Muscle of back (tissue), 11 donors: ENCODE measurements around the gene NISCH. TPM values are rescaled to one million over a fixed set of nuclear protein-coding genes. Genes with fewer than 3 reads are reported as not detected.
"Not testable (repeated sequence)": the region's sequence is repeated elsewhere in the genome, so short reads cannot be mapped to it uniquely, and the experiment has no call there.

Source experiments
- DNase-seq, 3 donors: peaks; one replicate each; pipeline versions ENCODE4 v3.0.0 to v3.0.0-alpha.2; 2013
- polyA plus RNA-seq, 10 donors: library from polyadenylated mRNA; unstranded; fragments of 120-200 nt; gene quantifications; one replicate each; pipeline ENCODE4 v1.2.1, GENCODE V29; 2013; ENCODE audit not compliant: insufficient read length in 10 of 10

The NISCH gene
- polyA plus RNA-seq, 10 donors, result 54.2 to 96.6 (median 64.4) TPM

DNA sequence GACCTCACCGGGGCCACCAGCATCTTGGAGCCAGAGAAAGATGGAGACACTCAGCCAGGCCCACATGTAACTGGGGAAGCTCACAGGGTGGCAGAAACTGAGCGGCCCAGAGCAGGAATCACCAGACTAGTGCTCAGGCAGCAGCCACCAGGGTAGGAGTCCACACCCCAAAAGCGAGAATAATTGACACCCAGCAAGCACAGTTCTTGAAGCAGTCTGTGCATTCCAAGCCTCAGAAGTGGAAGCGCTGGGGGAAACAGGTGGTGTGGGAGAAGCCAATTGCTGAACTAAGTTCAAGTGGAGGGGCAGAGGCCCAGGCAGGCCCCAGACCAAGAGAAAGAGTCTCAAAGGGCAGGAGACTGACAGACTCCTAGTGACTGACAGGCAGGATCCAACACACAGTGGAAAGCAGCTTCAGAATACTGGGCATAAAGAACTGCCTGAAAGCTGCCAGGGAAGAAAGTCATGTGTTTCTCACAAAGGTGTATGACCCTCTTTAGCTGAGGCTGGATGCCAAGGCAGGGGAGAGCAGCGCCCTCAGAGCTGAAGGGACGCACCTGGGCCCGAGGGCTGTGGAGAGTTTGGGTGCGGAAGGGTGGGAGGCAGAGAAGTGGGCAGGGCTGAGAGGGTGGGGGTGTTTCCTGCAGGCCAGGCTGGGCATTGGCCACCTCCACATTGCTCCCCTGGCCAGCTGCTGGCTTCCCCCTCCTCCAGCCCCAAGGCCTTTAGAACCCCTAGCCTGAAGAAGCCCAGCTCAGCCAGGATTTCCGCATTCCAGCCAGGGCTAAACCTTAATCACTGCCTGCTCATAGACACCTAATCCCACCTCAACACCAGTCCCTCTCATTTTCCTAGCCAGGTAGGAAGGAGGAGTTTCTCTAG lies 70.5 kb downstream of the NISCH start:
- no peak for DNase-seq

DNA sequence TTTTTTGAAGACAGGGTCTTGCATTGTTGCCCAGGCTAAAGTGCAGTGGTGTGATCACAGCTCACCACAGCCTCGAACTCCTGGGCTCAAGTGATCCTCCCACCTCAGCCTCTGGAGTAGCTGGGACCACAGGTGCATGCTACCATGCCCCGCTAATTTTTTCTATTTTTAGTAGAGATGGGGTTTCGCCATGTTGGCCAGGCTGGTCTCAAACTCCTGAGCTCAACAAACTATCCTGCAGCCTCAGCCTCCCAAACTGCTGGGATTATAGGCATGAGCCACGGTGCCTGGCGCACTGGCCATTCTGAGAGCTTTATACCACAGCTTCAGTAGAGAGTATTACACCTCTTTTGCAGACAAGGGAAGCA lies 71.3 kb downstream of the NISCH start:
- not testable (repeated sequence) for DNase-seq

DNA sequence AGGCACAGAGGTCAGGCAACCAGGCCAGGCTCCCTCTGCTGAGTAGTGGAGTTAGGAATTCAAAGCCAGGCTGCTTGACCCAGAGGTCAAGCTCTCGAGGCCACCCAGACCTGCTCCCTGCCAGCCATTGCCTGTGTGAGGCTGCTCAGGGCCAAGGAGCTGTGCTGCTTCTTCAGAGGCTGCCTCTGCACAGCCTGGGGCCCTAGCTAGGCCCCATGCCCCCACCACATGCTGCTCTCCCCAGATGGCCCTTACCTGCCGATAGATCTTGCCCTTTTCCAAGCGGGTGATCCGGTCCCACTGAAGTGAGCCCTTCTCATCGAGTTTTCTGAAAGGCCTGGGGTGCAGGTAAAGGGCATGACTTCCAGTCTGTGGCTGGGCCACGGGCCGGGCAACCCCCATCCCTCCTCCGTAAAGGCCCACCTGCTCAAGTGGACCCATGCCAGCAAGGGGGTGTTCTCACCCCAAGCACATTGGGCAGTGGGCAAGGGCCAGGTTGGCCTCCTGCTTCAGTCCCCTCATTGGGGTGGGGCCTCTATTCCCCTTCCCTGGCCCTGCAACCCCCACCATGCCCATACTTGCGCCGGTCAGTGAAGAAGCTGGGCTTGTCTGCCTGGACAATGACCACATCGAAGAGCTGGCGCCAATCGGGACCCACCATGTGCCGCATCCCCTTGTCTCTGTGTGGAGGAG lies 71.8 kb downstream of the NISCH start:
- no peak for DNase-seq

DNA sequence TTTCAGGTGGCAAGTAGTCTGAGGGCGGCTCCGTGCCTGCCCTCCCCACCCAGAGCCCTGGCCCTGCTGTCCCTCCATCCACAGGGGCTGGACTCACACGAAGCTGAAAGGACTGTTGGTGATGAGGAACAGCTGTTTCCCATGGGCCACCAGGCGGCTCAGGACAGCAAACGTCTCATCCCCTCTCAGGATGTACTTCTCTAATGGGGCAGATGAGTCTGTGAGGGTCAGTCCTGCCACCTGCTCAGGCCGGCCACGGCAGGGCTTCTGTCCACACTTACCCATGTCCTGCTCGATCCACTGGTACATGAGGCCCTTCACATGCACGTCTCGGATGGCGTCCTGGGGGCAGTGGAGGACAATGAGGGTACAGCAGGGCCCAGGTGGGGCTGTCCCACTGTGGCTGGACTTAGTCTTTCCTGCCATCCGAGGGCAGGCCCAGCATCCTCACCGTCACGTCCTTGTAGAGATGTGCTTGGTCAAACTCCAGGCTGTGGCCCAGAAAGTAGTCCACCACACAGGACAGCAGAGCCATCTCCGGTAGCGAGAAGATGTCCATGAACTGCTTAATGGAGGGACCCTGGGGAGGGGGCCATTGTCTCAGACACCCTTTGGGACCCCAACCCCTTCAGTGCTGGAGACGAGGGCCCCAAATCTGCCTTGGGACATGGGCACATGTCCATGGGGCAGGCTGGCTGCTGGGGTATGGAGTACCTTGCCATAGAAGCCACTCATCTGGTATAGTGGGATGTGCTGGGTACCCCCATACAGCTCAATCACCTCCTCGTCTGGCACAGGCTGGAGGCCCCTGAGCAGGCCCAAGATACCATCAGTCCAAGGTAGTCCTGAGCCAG lies 72.6 kb downstream of the NISCH start:
- DNase-seq, result no peak

GRCh38 chr3:52528586-52529375 lies 73.4 kb downstream of the NISCH start:
- DNase-seq, result no peak

DNA sequence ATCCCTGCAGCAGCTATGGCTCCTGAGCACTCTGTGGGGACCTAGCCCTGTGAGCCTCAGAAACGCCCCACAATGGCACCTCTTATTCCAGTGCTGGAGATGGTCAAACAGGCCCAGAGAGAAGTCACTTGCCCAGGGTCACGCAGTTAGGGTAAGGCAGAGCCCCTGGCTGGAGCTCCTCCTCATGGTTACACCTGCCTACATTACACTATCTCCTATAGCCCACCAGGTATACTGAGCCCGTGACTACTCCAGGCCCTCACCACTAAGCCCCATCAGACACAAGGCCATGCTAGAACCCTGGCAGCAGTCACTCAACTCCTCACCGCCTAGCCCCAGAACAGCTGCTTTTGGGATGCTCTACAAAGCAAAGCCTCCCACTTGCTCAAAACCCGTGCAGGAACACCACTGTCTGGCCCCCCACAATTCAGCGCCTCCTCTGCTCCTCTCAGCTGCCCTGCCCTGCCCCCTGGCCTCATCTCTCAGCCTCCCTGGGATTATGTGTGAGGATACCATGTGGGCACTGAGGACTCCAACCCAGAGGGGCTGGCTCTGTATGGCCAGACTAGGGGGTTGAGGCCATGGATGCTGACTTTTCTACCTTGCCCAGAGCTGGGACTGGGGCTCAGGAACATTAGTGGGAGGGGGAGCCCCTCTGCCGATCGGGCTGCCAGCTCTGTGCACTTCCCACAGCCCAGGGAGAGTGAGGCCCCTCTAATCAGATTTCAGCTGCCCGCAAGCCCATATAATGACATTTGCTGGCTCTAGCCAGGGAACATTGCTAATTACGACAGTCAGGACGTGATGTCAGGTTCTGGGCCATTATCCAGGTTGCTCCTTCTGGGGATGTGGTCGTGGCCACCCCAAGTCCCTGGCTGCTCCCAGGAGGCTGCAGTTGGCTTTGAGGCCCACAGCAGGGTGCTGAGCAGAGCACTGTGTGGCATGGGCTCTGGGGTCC lies 74.3 kb downstream of the NISCH start:
- no peak for DNase-seq

DNA sequence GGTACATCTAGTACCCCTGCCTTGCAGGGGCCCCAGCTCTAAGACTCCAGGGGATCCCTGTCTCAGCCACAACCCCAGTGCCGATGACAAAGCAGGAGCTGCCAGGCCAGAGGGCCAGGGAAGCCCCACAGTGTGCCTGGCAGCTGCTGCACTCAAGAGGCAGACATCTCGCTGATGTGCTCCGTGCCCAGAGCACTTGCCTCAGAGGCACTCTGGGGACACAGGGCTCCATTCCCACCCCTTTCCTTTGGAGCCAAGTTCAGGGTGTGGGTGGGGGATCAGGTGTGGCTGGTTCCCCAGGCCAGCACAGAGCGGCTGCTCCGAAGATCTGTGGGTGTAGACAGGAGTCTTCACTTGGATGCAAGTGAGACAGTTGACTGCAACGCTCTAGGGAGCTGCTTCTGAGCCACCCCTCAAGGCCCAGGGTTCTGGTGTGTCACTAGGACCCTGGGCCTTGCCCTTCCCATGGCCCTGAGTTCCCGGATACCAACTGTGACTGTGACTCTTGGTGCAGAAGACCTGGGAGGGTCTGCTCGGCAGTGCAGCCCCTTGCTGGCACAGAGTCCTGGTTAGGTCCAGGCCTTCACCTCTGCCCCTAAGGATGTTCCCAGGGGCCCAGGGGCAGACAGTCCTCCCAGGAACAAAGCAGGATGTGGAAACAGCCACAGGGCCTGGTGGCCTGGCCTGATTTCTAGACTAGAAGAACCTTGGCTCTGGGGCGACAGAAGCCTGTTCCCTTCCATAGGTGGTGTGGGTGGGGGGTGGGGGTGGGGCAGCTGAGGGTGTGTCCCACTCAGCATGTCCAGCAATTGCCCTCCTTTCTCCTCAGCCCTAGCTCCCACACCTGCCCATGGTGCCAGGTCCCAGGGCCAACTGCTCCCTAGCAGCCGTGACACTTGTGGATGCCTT lies 75.8 kb downstream of the NISCH start:
- no peak for DNase-seq

DNA sequence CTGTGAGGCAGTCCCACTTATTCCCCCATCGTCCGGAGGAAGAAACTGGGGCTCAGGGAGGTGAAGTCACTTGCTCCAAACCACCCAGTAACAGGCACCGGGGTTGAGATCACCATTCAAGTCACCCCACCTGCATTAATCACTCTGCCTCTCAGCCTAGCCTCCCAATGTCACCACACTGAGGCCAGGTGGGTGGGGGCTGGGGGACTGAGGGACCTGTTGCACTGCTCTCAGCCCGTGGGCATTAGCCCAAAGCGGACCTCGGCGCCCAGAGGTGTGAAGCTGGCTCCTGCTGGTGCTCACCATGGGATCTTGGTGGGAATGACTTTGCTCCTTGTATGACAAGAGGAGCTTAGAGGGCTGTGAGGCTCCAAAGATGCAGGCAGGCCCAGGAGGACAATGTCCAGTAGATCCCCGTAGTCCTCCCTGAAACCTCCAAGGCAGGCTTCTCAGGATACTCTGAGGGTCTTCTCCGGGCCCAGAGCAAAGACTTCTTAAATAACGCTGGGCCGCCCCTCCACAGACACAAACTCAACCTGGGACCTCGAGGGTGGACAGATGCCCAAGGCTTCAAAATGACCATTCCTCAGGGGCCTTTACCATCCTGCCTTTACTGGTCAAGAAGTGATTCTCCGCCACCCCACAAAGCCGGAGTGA lies 76.6 kb downstream of the NISCH start:
- DNase-seq, result no peak

DNA sequence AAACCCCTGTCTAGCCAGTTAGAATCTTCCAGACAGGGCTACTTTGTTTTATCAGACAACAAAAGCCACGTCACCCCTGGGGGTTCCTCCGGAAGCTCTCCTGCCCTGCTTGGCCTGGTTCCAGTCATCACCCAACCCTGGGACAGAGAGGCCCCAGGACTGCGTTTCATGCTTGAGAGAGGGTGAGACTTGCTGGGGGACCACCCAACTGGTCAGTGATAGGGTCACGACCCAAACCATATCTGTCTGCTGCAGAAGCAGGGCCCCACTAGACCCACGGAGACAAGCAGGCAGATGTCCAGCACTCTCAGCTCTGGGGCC lies 77.1 kb downstream of the NISCH start:
- DNase-seq, result no peak

GRCh38 chr3:52532838-52533622 lies 77.6 kb downstream of the NISCH start:
- DNase-seq, result peak in 2 of 3 donors; percentile 22 to 65

DNA sequence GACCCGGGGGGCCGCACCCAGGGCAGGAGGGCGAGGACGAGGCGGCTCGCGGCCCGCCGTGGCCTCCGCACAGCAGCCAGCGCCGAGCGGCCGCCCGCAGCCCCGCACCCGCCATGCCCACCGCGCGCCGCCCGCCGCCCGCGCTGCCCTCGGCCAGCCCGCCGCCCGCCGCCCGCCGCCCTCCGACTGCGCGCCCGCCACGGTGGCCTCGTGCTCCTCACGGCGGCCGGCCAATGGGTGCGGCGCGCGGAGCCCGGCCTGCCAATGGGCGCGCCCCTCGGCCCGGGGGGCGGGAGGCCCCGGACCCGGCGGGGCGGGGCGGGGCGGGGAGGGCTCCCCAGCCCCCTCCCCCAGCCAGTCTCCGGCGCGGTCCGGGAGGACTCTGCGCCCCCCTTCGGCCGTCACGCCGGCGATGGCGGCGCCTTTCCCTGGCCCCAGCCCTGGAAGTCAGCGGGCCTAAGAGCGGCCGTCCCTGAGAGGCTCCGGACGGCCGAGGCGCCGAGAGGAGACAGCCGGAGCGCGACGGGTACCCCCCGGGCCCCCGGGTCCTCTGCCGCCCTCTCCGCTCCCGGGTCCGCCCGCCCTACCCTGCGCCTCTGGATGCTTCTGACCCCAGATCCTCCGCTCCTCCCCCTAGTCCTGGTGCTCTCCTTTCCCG lies 78.3 kb downstream of the NISCH start, which contains the start of gene NT5DC2:
Gene NT5DC2, minus strand, starts transcription at position 235 of the 658 bp plus-strand sequence. Its CDS starts 120 bp downstream, at position 115.
- peak; percentile 80 to 87 (median 87) for DNase-seq

DNA sequence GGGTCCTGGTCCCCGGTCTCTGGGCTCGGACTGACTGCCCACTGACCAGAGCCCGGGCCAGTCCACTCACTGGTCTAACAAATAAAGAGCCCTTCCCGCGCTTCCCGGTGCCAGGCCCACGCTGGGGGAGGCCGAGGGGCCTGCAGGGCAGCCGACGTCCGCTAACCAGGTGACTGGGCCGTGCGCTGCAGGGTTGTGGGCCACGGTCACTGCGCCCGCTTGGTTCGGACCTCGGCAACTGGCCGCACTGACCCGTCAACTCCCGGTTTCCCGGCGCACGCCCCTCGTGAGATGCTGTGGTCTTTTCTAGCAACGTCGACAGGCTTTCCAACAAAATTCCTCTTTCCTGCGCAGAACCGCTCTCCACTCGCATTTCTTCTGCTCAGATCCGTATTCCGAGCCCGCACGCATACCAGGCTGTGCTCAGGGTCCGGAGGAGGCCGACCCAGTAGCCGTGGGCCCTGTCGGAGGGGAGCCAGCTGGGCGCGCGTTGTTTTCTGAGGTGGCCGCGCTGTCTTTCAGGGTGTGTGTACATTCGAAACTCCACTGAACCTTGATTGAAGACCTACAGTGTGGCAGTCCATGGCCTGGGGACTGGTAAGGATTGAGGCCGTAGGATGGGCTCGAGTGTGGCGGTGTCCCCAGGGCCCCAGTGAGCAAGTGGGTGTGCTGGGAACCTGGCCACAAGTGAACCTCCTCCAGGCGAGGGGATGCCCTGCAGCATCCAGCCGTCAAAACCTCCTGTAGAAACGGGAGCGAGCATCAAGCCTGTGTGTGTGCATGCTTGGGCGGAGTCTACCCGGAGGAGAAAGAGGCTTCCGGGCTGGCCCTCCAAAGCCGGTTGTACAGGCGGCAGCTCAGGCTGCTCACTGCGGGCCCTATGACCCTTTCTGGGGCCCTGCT lies 79.1 kb downstream of the NISCH start:
- peak; percentile 11 to 52 (median 22) for DNase-seq

GRCh38 chr3:52535411-52536111 lies 80.2 kb downstream of the NISCH start:
- DNase-seq, result no peak

GRCh38 chr3:52536112-52536368 lies 80.6 kb downstream of the NISCH start:
- DNase-seq, result no peak

DNA sequence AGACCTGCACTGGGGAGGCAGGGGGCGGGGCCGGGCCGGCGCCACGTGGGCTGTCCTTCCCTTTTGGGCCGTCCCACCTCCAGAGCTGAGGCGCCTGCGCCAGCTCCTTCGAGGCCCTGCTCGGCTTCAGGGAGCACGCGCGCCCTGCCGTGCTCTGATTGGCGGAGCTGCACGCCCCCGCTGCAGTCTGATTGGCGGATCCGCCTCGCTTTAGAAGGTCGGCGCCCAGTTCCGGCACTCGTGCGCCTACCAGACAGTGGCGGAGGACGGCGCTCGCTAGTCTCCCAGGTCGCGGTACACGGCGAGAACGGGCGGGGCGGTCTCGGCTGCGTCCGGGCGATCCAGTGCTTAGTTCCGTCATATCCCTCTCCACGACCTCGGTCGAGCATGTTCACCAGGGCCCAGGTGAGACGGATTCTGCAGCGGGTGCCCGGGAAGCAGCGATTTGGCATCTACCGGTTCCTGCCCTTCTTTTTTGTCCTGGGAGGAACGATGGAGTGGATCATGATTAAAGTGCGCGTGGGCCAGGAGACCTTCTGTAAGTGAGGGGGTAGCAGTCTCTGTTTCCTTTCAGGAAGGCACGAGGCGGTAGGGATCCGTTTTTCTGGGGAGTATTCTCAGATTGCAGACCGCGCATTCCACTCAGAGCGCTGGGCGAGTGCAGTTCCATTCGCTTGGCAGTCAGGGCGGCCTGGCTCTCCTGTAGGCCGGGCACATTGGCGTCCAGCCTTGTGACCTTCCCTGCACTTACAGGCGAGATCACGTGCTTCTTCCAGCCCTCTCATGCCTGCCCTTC lies 81.2 kb downstream of the NISCH start, which contains the start of gene UQCC5:
Gene UQCC5, plus strand, starts transcription at position 237 of the 796 bp plus-strand sequence. Its CDS starts 151 bp downstream, at position 388.
- DNase-seq, result peak; percentile 99
